Spleen (tissue), 11 donors: Measurements from ENCODE around the gene CXCL14. TPM values are rescaled to one million over a fixed set of nuclear protein-coding genes. Genes with fewer than 3 reads are reported as not detected.

Experiments used
- DNase-seq: peaks from one replicate; pipeline ENCODE4 v3.0.0-alpha.2; 2020
- H3K27ac ChIP-seq, 8 donors: fragments of 200-600 bp; sonication (generic) in 7 of 8; 1 replicate in 4 of 8; 2 replicates in 4 of 8; pipeline versions ENCODE4 v1.5.0 to v1.8.0; 2016 to 2021; ENCODE audit warnings: inconsistent platforms in 4 of 8, mild to moderate bottlenecking in 4 of 8, moderate library complexity in 1 of 8
- H3K27me3 ChIP-seq, 7 donors: fragments of 200-600 bp; sonication (generic) in 6 of 7; replicated peaks in 1 of 7; 1 replicate in 4 of 7; 2 replicates in 3 of 7; pipeline versions ENCODE4 v1.5.0 to v1.8.0; 2016 to 2021; ENCODE audit warnings: inconsistent platforms in 3 of 7, mild to moderate bottlenecking in 1 of 7
- H3K36me3 ChIP-seq, 6 donors: fragments of 200-600 bp; sonication (generic) in 5 of 6; 1 replicate in 4 of 6; 2 replicates in 2 of 6; pipeline versions ENCODE4 v1.5.0 to v1.8.0; 2016 to 2021; ENCODE audit warnings: inconsistent platforms in 2 of 6
- H3K4me1 ChIP-seq, 6 donors: fragments of 200-600 bp; sonication (generic) in 5 of 6; 1 replicate in 3 of 6; 2 replicates in 3 of 6; pipeline versions ENCODE4 v1.5.0 to v1.8.0; 2016 to 2021; ENCODE audit warnings: inconsistent platforms in 3 of 6
- H3K4me3 ChIP-seq, 8 donors: fragments of 200-600 bp; sonication (generic) in 7 of 8; 1 replicate in 4 of 8; 2 replicates in 4 of 8; pipeline versions ENCODE4 v1.5.0 to v1.8.0; 2016 to 2021; ENCODE audit warnings: inconsistent platforms in 4 of 8, mild to moderate bottlenecking in 4 of 8, moderate library complexity in 2 of 8
- H3K9me3 ChIP-seq, 8 donors: fragments of 200-600 bp; sonication (generic) in 7 of 8; 1 replicate in 4 of 8; 2 replicates in 4 of 8; pipeline versions ENCODE4 v1.5.0 to v1.8.0; 2016 to 2021; ENCODE audit warnings: inconsistent platforms in 4 of 8
- POLR2A ChIP-seq, 3 donors: fragments of 450-650 bp; IDR thresholded peaks; one replicate each; pipeline ENCODE4 v1.5.1; 2017; ENCODE audit warnings: antibody characterized with exemption in 3 of 3, mild to moderate bottlenecking in 1 of 3
- POLR2AphosphoS5 ChIP-seq, 3 donors: sonication (generic); formaldehyde crosslinking; IDR thresholded peaks; one replicate each; pipeline ENCODE4 v1.5.1; 2017; ENCODE audit warnings: antibody characterized with exemption in 3 of 3
- WGBS, 5 donors: extraction: QIAGEN DNeasy Blood & Tissue Kit in 3 of 5; methylation state at CpG; one replicate each; pipeline versions ENCODE4 v1.1.5 to v1.1.7; 2013 to 2018; 5-methylcytosine and 5-hydroxymethylcytosine counted together
- intact Hi-C: fragments of 100-400 bp; cut with DNase I; formaldehyde crosslinking; loops from one replicate; pipeline ENCODE4 v1.15.0; 2023; ENCODE audit warnings: low total_unique reads
- polyA plus RNA-seq, 3 donors: library from polyadenylated mRNA; stranded (reverse); fragments of 200-250 nt; gene quantifications; one replicate each; pipeline ENCODE4 v1.2.1, GENCODE V29; 2013
- total RNA-seq, 7 donors: library from RNA; depleted of rRNA in 3 of 7; stranded (reverse); fragments of >200 nt in 3 of 7; fragmentation: NEBNext Ultra II Directional in 4 of 7; extraction: Animal tissue kit (Norgen Biotek cat#: 25700) in 4 of 7; gene quantifications; one replicate each; pipeline versions ENCODE4 v1.1.0 to v1.2.1, GENCODE V29; 2016 to 2021
- TF ChIP-seq, protein P1 (sequence below), 11 experiments: fragments of 200-600 bp in 7 of 11; fragments of 450-650 bp in 4 of 11; sonication (generic) in 4 of 11; IDR thresholded peaks in 8 of 11; conservative IDR thresholded peaks in 3 of 11; 1 replicate in 7 of 11; 2 replicates in 4 of 11; pipeline versions ENCODE4 v1.4.0 to v1.8.0; 2016 to 2021; ENCODE audit warnings: antibody characterized with exemption in 11 of 11, inconsistent platforms in 4 of 11, mild to moderate bottlenecking in 1 of 11
- donor health status: healthy with polysubstance abuse.
- donor health status: DM: no; HTN: no; CAD: no; lungs with moderate emphysema.
- donor health status: DM: no; HTN: no; CAD: no.
- donor health status: Bipolar disorder and iron deficiency.
- donor health status: healthy.
- donor health status: DM: no; HTN: no; CAD: no.
- donor health status: DM: yes; HTN: yes; CAD: no.

CXCL14 gene
- total and polyA plus RNA-seq, 10 donors = 10.3 to 67.1 (median 43.5) TPM

DNA sequence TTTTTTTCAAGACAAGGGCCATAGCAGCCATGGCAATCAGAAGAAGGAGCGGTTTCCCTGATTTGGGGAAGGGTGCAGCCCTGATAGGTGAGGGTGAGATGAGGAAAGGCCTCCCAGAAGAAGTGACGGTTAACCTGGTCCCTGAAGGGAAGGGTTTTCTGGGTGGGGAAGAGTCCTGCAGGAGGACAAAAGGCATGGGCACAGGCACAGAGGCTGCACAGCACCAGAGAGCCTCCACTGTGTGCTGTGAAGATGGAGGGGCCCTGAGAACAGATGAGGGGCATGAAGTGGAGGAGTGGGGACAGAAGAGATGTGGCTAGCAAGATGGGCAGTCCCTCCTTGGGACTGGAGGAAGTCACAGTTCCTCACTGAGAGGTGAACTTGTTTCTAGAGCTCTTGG lies 46.3 kb upstream of the CXCL14 start:
- Histone ChIP-seq H3K4me3 (no peak overlapping the region), H3K27ac (no peak overlapping the region), H3K36me3 (no peaks in the 10 kb centered on the region), H3K27me3 (peaks cover 0 to 19% (median 0%) of the 10 kb centered on the region in 7 donors), H3K4me1 (no peaks in the 10 kb centered on the region), H3K9me3 (peaks cover 0 to 6% (median 2%) of the 10 kb centered on the region in 8 donors)
- 84 to 94% (median 85%) methylated on average over 2 of the region's 2 CpGs for WGBS, 5 donors
- DNase-seq = no peak
- no peak for TF ChIP-seq POLR2A (IDR thresholded peaks at IDR 0.05)
- no peak for TF ChIP-seq POLR2AphosphoS5 (IDR thresholded peaks at IDR 0.05)
- TF ChIP-seq, protein P1, sequence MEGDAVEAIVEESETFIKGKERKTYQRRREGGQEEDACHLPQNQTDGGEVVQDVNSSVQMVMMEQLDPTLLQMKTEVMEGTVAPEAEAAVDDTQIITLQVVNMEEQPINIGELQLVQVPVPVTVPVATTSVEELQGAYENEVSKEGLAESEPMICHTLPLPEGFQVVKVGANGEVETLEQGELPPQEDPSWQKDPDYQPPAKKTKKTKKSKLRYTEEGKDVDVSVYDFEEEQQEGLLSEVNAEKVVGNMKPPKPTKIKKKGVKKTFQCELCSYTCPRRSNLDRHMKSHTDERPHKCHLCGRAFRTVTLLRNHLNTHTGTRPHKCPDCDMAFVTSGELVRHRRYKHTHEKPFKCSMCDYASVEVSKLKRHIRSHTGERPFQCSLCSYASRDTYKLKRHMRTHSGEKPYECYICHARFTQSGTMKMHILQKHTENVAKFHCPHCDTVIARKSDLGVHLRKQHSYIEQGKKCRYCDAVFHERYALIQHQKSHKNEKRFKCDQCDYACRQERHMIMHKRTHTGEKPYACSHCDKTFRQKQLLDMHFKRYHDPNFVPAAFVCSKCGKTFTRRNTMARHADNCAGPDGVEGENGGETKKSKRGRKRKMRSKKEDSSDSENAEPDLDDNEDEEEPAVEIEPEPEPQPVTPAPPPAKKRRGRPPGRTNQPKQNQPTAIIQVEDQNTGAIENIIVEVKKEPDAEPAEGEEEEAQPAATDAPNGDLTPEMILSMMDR (IDR thresholded peaks at IDR 0.05 in 8 of 11, conservative IDR thresholded peaks at IDR 0.05 in 3 of 11) = no peak
- intact Hi-C loops = no loop called here

DNA sequence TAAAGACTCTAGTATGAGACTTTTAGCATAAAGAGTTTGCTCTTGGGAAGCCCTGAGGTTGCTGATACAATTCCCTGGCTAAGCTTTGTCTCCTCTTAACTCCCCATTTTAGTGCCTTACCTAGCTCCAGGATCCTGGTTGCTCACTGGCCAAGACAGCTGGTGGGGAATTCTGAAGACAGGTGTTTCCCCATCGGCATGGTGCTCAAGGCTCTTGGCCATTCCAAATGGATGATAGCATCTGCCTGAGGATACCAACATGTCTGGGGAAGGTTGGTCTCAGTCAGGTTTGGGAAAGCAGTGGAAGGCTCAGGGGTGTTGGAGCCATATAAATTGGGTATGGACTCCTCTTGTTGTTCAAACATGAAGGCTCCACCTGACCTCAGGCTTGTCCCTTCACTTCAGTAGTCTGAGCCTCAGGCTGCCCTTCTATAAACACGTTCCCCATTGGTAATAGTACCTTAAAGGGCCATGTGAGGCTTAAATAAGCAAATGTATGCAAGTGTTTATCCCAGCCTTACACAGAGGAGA lies 44.5 kb upstream of the CXCL14 start:
- Histone ChIP-seq H3K9me3 (peaks cover 0 to 25% (median 20%) of the 10 kb centered on the region in 8 donors), H3K4me1 (no peaks in the 10 kb centered on the region), H3K27me3 (peaks cover 0 to 12% (median 0%) of the 10 kb centered on the region in 7 donors), H3K36me3 (no peaks in the 10 kb centered on the region), H3K27ac (no peak overlapping the region), H3K4me3 (no peak overlapping the region)
- TF ChIP-seq POLR2AphosphoS5 (IDR thresholded peaks at IDR 0.05) (no peak), POLR2A (IDR thresholded peaks at IDR 0.05) (no peak)
- TF ChIP-seq, protein P1 (IDR thresholded peaks at IDR 0.05 in 8 of 11, conservative IDR thresholded peaks at IDR 0.05 in 3 of 11) = no peak
- DNase-seq = no peak
- 60 to 76% (median 67%) methylated on average over 2 of the region's 2 CpGs for WGBS, 5 donors
- intact Hi-C loops = no loop called here

DNA sequence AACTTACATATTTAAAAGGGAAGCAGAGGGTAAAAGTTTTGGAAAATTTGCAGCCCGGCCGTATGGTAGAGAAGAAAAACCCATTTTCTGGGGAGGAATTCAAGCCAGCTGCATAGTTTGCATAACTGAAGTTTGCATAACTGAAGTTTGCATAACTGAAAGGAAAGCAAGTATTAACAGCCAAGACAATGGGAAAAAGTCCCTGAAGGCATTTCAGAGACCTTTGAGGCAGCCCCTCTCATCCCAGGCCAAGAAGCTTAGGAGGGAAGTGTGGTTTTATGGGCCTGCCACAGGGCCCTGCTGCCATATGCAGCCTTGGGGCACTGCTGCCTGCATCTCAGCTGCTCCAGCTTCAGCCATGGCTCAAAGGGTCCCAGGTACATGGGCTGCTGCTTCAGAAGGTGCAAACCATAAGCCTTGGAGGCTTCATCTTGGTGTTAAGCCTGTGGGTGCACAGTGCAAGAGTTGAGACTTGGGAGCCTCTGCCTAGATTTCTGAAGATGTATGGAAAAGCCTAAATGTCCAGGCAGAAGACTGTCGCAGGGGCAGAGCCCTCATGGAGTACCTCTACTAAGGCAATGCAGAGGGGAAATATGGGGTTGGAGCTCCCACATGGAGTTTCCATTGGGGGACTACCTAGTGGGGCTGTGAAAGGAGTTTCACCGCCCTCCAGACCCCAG lies 36.9 kb upstream of the CXCL14 start:
- Histone ChIP-seq H3K4me3 (no peak overlapping the region), H3K27me3 (peaks cover 0 to 29% (median 0%) of the 10 kb centered on the region in 7 donors), H3K36me3 (no peaks in the 10 kb centered on the region), H3K9me3 (peaks cover 0 to 53% (median 30%) of the 10 kb centered on the region in 8 donors), H3K27ac (no peak overlapping the region), H3K4me1 (no peaks in the 10 kb centered on the region)
- intact Hi-C loops = no loop called here
- TF ChIP-seq, protein P1 (IDR thresholded peaks at IDR 0.05 in 8 of 11, conservative IDR thresholded peaks at IDR 0.05 in 3 of 11) = no peak
- TF ChIP-seq POLR2AphosphoS5 (IDR thresholded peaks at IDR 0.05) = no peak
- no peak for TF ChIP-seq POLR2A (IDR thresholded peaks at IDR 0.05)
- no peak for DNase-seq
- 72 to 85% (median 76%) methylated on average over 4 of the region's 4 CpGs for WGBS, 5 donors

DNA sequence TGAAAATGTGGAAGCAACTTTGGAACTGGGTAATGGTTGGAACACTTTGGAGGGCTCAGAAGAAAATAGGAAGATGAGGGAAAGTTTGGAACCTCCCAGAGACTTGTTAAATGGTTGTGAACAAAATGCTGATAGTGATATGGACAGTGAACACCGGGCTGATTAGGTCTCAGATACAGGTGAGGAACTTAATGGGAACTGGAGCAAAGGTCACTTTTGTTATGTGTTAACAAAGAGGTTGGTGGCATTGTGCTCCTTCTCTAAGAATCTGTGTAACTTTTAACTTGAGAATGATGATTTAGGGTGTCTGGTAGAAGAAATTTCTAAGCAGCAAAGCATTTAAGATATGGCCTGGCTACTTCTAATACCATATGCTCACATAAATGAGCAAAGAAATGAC lies 36.4 kb upstream of the CXCL14 start:
- H3K36me3 ChIP-seq = no peaks in the 10 kb centered on the region
- H3K27ac ChIP-seq = no peak overlapping the region
- H3K27me3 ChIP-seq = peaks cover 0 to 29% (median 0%) of the 10 kb centered on the region in 7 donors
- 70 to 91% (median 87%) methylated on average over 1 of the region's 1 CpG for WGBS, 5 donors
- intact Hi-C loops = no loop called here
- no peak for TF ChIP-seq POLR2AphosphoS5 (IDR thresholded peaks at IDR 0.05)
- TF ChIP-seq, protein P1 (IDR thresholded peaks at IDR 0.05 in 8 of 11, conservative IDR thresholded peaks at IDR 0.05 in 3 of 11) = no peak
- TF ChIP-seq POLR2A (IDR thresholded peaks at IDR 0.05) = no peak
- H3K9me3 ChIP-seq = peaks cover 0 to 47% (median 28%) of the 10 kb centered on the region in 8 donors
- H3K4me3 ChIP-seq = no peak overlapping the region
- DNase-seq = no peak
- H3K4me1 ChIP-seq = no peaks in the 10 kb centered on the region
